Measurements from ENCODE around the gene WDR59.
"Not testable (repeated sequence)": the region's sequence is repeated elsewhere in the genome, so short reads cannot be mapped to it uniquely, and the experiment has no call there.

Gene WDR59

GRCh38 chr16:75012380-75013081 lies 27.6 kb upstream of the WDR59 start:
- DNase-seq (ENCODE audit: low spot score), result no peak

- peak; percentile 67 for DNase-seq (ENCODE audit: low spot score)
Measured at GRCh38 chr16:75011634-75012307, 26.8 kb upstream of the WDR59 start.

- DNase-seq (ENCODE audit: low spot score), result no peak
Measured at GRCh38 chr16:75010427-75010826, 25.5 kb upstream of the WDR59 start.

- no peak for DNase-seq (ENCODE audit: low spot score)
Measured at GRCh38 chr16:75007443-75007842, 22.5 kb upstream of the WDR59 start.

- DNase-seq (ENCODE audit: low spot score), result no peak
Measured at GRCh38 chr16:75005697-75006096, 20.8 kb upstream of the WDR59 start.

- no peak for DNase-seq (ENCODE audit: low spot score)
Measured at GRCh38 chr16:75004460-75004859, 19.5 kb upstream of the WDR59 start.

GRCh38 chr16:75003931-75004330 lies 19.0 kb upstream of the WDR59 start:
- DNase-seq (ENCODE audit: low spot score), result no peak

GRCh38 chr16:75002474-75002873 lies 17.6 kb upstream of the WDR59 start:
- no peak for DNase-seq (ENCODE audit: low spot score)

GRCh38 chr16:75000481-75001081 lies 15.7 kb upstream of the WDR59 start:
- DNase-seq (ENCODE audit: low spot score), result no peak

GRCh38 chr16:74999609-75000480 lies 14.9 kb upstream of the WDR59 start:
- DNase-seq (ENCODE audit: low spot score), result no peak

GRCh38 chr16:74999219-74999608 lies 14.3 kb upstream of the WDR59 start:
- DNase-seq (ENCODE audit: low spot score), result no peak

- DNase-seq (ENCODE audit: low spot score), result peak; percentile 57
Measured at GRCh38 chr16:74998481-74999218, 13.7 kb upstream of the WDR59 start, which contains the start of gene ZNRF1. Gene ZNRF1, plus strand, starts transcription at chr16:74999024. Its CDS starts 648 bp downstream, at chr16:74999672.

GRCh38 chr16:74997042-74997491 lies 12.1 kb upstream of the WDR59 start:
- DNase-seq (ENCODE audit: low spot score), result no peak

GRCh38 chr16:74995986-74996385 lies 11.1 kb upstream of the WDR59 start:
- no peak for DNase-seq (ENCODE audit: low spot score)

- no peak for DNase-seq (ENCODE audit: low spot score)
Measured at GRCh38 chr16:74991593-74992403, 6.9 kb upstream of the WDR59 start.

GRCh38 chr16:74991268-74991592 lies 6.3 kb upstream of the WDR59 start:
- no peak for DNase-seq (ENCODE audit: low spot score)

GRCh38 chr16:74990832-74991231 lies 5.9 kb upstream of the WDR59 start:
- no peak for DNase-seq (ENCODE audit: low spot score)

- DNase-seq (ENCODE audit: low spot score), result not testable (repeated sequence)
Measured at GRCh38 chr16:74989864-74990263, 4.9 kb upstream of the WDR59 start.

GRCh38 chr16:74987027-74987681 lies 2.2 kb upstream of the WDR59 start:
- DNase-seq (ENCODE audit: low spot score), result no peak

- no peak for DNase-seq (ENCODE audit: low spot score)
Measured at GRCh38 chr16:74984194-74984528, 762 bp downstream of the WDR59 start.
